PC-9 (cell line): ENCODE results near the gene SDR42E2. TPM values are rescaled to one million over a fixed set of nuclear protein-coding genes. Genes with fewer than 3 reads are reported as not detected.
"Not testable (repeated sequence)": the region's sequence is repeated elsewhere in the genome, so short reads cannot be mapped to it uniquely, and the experiment has no call there.

Experiments
- BruUV-seq: library from RNA; stranded (reverse); fragments of 400-500 nt; replicated peaks from 2 replicates; lab custom pipeline; 2021; lab: Mats Ljungman, UMichigan
- CTCF ChIA-PET: fragments of 300-600 bp; sonication (Branson Sonifier 250); formaldehyde crosslinking; loops from one replicate; lab custom pipeline; 2022; ENCODE audit warnings: antibody characterized with exemption; lab: Charles Lee
- POLR2A ChIA-PET: fragments of 300-600 bp; sonication (Branson Sonifier 250); formaldehyde crosslinking; loops from one replicate; lab custom pipeline; 2022; ENCODE audit warnings: antibody characterized with exemption; ENCODE audit not compliant: unreplicated experiment; lab: Charles Lee
- DNase-seq, 2 experiments: peaks; one replicate each; pipeline versions ENCODE4 v3.0.0 to v3.0.0-alpha.2; 2015 to 2022; ENCODE audit warnings: mixed read lengths in 1 of 2
- H2AFZ ChIP-seq: fragments of 200-600 bp; sonication (generic); 2 replicates; pipeline ENCODE4 v1.8.1; 2017; ENCODE audit warnings: antibody characterized with exemption
- H3F3A ChIP-seq: fragments of 200-600 bp; sonication (generic); 2 replicates; pipeline ENCODE4 v1.8.1; 2017; ENCODE audit warnings: antibody characterized with exemption, mild to moderate bottlenecking, low read depth; ENCODE audit not compliant: insufficient read depth
- H3K27ac ChIP-seq: fragments of 200-600 bp; sonication (generic); 2 replicates; pipeline ENCODE4 v1.6.1; 2016; ENCODE audit warnings: mixed run types
- H3K27me3 ChIP-seq: fragments of 200-600 bp; sonication (generic); 2 replicates; pipeline ENCODE4 v1.6.1; 2016; ENCODE audit warnings: low read depth, mixed run types; ENCODE audit not compliant: insufficient read depth
- H3K36me3 ChIP-seq: fragments of 200-600 bp; sonication (generic); 2 replicates; pipeline ENCODE4 v1.6.1; 2016; ENCODE audit warnings: low read depth, mixed run types
- H3K4me1 ChIP-seq: fragments of 200-600 bp; sonication (generic); replicated peaks from 2 replicates; pipeline ENCODE4 v1.6.1; 2016; ENCODE audit warnings: mixed run types; ENCODE audit not compliant: insufficient read depth
- H3K4me2 ChIP-seq: fragments of 200-600 bp; sonication (generic); 2 replicates; pipeline ENCODE4 v1.6.1; 2017; ENCODE audit warnings: mixed run types
- H3K4me3 ChIP-seq: fragments of 200-600 bp; sonication (generic); 2 replicates; pipeline ENCODE4 v1.6.1; 2016; ENCODE audit warnings: mixed run types
- H3K79me2 ChIP-seq: fragments of 200-600 bp; sonication (generic); 2 replicates; pipeline ENCODE4 v1.6.1; 2017; ENCODE audit warnings: low read depth, mixed run types
- H3K9me2 ChIP-seq: fragments of 200-600 bp; sonication (generic); 2 replicates; pipeline ENCODE4 v1.8.1; 2017; ENCODE audit warnings: mild to moderate bottlenecking; ENCODE audit not compliant: insufficient read depth
- H3K9me3 ChIP-seq: fragments of 200-600 bp; sonication (generic); 2 replicates; pipeline ENCODE4 v1.8.1; 2016; ENCODE audit warnings: low read depth; ENCODE audit not compliant: insufficient read depth
- H4K20me1 ChIP-seq: fragments of 200-600 bp; sonication (generic); 2 replicates; pipeline ENCODE4 v1.8.1; 2017; ENCODE audit not compliant: insufficient read depth
- EZH2 ChIP-seq: fragments of 200-600 bp; sonication (generic); IDR thresholded peaks from 2 replicates; pipeline ENCODE4 v1.8.0; 2017; ENCODE audit warnings: antibody characterized with exemption, low read depth
- intact Hi-C: fragments of 100-400 bp; cut with micrococcal nuclease; formaldehyde crosslinking; loops from one replicate; pipeline ENCODE4 v1.10.0; 2022; ENCODE audit not compliant: unreplicated experiment
- total RNA-seq: library from RNA; stranded (reverse); gene quantifications from 2 replicates; pipeline ENCODE4 v1.2.3, GENCODE V29; 2021
- TF ChIP-seq, protein P1 (sequence below): fragments of 200-600 bp; sonication (generic); conservative IDR thresholded peaks from 2 replicates; pipeline ENCODE4 v1.6.1; 2017; ENCODE audit warnings: mixed run types, antibody characterized with exemption, mild to moderate bottlenecking, moderate library complexity

Gene SDR42E2
- total RNA-seq, 1 experiment from 2014 or later: not detected

DNA sequence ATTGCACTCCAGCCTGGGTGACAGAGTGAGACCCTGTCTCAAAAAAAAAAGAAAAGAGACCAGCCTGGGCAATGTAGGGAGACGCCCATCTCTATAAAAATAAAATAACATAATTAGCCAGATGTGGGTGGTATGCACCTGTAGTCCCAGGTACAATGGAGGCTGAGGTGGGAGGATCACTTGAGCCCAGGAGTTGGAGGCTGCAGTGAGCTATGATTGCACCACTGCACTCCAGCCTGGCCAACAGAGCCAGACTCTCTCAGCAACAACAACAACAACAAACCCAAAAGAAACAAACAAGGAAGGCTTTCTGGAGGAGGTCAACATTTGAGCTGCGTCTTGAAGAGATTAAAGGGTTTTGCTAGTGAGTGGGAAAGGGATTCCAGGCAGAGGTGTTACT, 52.1 kb downstream of the SDR42E2 start:
- Histone ChIP-seq H2AFZ (no peak overlapping the region), H3K4me2 (no peak overlapping the region), H3K36me3 (no peaks in the 10 kb centered on the region), H3F3A (no peaks in the 10 kb centered on the region), H3K27me3 (no peaks in the 10 kb centered on the region), H3K4me3 (no peak overlapping the region), H3K27ac (no peak overlapping the region), H3K79me2 (peaks cover 15% of the 10 kb centered on the region), H4K20me1 (no peaks in the 10 kb centered on the region), H3K4me1 (no peaks in the 10 kb centered on the region), H3K9me2 (no peaks in the 10 kb centered on the region), H3K9me3 (no peaks in the 10 kb centered on the region)
- intact Hi-C loops: no loop called here
- ChIA-PET CTCF (no interaction called here), POLR2A (no interaction called here)
- DNase-seq: no peak
- no peak for TF ChIP-seq EZH2
- TF ChIP-seq, protein P1, sequence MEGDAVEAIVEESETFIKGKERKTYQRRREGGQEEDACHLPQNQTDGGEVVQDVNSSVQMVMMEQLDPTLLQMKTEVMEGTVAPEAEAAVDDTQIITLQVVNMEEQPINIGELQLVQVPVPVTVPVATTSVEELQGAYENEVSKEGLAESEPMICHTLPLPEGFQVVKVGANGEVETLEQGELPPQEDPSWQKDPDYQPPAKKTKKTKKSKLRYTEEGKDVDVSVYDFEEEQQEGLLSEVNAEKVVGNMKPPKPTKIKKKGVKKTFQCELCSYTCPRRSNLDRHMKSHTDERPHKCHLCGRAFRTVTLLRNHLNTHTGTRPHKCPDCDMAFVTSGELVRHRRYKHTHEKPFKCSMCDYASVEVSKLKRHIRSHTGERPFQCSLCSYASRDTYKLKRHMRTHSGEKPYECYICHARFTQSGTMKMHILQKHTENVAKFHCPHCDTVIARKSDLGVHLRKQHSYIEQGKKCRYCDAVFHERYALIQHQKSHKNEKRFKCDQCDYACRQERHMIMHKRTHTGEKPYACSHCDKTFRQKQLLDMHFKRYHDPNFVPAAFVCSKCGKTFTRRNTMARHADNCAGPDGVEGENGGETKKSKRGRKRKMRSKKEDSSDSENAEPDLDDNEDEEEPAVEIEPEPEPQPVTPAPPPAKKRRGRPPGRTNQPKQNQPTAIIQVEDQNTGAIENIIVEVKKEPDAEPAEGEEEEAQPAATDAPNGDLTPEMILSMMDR: no peak
- no TSS peak for BruUV-seq

DNA sequence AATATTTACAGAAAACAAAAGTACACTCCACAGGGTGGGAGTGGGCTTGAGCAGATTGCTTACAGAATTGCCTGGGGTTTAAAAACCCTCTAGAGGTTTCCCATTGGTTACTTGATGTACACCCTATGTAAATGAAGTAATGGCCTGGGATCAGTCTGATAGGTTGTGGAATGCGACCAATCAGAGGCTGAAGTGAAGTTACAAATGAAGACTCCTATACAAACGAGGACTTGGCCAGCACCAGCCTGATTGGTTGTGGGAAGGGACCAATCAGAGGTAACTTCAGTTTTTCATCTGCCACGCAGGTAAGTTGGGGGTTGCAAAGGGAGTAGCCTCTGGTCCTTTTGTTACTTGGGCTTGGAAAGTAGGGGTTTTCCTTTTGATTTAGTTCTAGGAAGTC, 52.6 kb downstream of the SDR42E2 start:
- no peak overlapping the region for H3K27ac ChIP-seq
- no peak overlapping the region for H3K4me3 ChIP-seq
- no peaks in the 10 kb centered on the region for H4K20me1 ChIP-seq
- CTCF ChIA-PET: no interaction called here
- H3K4me1 ChIP-seq: no peaks in the 10 kb centered on the region
- no peaks in the 10 kb centered on the region for H3K9me3 ChIP-seq
- H3K9me2 ChIP-seq: no peaks in the 10 kb centered on the region
- intact Hi-C loops: no loop called here
- H2AFZ ChIP-seq: no peak overlapping the region
- no peaks in the 10 kb centered on the region for H3F3A ChIP-seq
- no TSS peak for BruUV-seq
- POLR2A ChIA-PET: no interaction called here
- no peak for TF ChIP-seq EZH2
- TF ChIP-seq, protein P1: no peak
- no peaks in the 10 kb centered on the region for H3K36me3 ChIP-seq
- no peak overlapping the region for H3K4me2 ChIP-seq
- DNase-seq: no peak
- no peaks in the 10 kb centered on the region for H3K27me3 ChIP-seq
- H3K79me2 ChIP-seq: peaks cover 10% of the 10 kb centered on the region

DNA sequence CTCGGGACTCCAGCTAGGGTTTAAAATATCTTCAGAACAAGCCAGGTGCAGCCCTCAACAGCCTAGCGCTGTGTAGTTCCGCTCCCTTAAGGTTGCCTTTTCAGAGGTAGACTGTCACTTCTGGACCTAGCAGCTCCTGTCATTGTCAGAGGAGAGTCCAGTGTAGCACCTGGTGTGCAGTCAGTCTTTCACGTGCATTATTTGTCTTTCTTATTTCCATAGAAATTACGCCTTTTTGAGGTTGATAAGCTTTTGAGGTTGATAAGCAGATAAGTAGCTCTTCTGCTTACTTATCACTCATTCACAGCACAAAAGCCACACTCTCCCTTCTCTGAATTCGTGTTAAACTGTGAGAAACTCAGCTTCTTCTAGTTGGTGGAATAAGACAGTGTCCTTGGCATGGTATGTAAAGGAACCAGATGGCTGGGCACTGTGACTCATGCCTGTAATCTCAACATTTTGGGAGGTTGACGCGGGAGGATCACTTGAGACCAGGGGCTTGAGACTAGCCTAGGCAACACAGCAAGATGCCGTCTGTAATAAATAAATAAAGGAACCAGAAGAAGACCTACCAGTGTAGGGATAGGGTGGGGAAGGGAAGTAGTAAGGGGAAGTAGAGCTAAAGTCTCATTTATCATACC, 54.0 kb downstream of the SDR42E2 start:
- DNase-seq: no peak
- H3K27me3 ChIP-seq: no peaks in the 10 kb centered on the region
- CTCF ChIA-PET: no interaction called here
- H3K36me3 ChIP-seq: no peaks in the 10 kb centered on the region
- H3K79me2 ChIP-seq: no peaks in the 10 kb centered on the region
- no peaks in the 10 kb centered on the region for H3K9me3 ChIP-seq
- no peaks in the 10 kb centered on the region for H4K20me1 ChIP-seq
- H3K27ac ChIP-seq: no peak overlapping the region
- intact Hi-C loops: no loop called here
- H2AFZ ChIP-seq: no peak overlapping the region
- no peaks in the 10 kb centered on the region for H3K9me2 ChIP-seq
- TF ChIP-seq, protein P1: no peak
- TF ChIP-seq EZH2: no peak
- no peak overlapping the region for H3K4me3 ChIP-seq
- POLR2A ChIA-PET: no interaction called here
- BruUV-seq: no TSS peak
- no peaks in the 10 kb centered on the region for H3K4me1 ChIP-seq
- H3K4me2 ChIP-seq: no peak overlapping the region
- H3F3A ChIP-seq: no peaks in the 10 kb centered on the region

DNA sequence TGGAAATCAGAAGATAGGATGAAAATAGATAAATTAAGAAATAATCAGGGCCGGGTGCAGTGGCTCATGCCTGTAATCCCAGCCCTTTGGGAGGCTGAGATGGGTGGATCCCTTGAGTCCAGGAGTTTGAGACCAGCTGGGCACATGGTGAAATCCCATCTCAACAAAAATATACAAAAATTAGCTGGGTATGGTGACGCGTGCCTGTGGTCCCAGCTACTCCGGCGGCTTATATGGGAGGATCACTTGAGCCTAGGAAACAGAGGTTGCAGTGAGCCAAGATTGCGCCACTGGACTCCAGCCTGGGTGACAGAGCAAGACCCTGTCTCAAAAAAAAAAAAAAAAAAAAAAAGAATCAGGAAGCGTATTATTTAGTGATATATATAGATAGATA, 54.5 kb downstream of the SDR42E2 start:
- H3K4me2 ChIP-seq, H4K20me1 ChIP-seq, DNase-seq, H3K4me1 ChIP-seq, H3K36me3 ChIP-seq, POLR2A ChIA-PET, H3K79me2 ChIP-seq, H3K27me3 ChIP-seq, H3K4me3 ChIP-seq, H3K9me3 ChIP-seq, H2AFZ ChIP-seq, H3F3A ChIP-seq, BruUV-seq, intact Hi-C loops, H3K27ac ChIP-seq, CTCF ChIA-PET, H3K9me2 ChIP-seq: not testable (repeated sequence)
